ENCODE measurements around the gene MTHFR.
A peak's percentile ranks its signal among the peaks of the same experiment; 100 is the strongest.

MTHFR gene

DNA sequence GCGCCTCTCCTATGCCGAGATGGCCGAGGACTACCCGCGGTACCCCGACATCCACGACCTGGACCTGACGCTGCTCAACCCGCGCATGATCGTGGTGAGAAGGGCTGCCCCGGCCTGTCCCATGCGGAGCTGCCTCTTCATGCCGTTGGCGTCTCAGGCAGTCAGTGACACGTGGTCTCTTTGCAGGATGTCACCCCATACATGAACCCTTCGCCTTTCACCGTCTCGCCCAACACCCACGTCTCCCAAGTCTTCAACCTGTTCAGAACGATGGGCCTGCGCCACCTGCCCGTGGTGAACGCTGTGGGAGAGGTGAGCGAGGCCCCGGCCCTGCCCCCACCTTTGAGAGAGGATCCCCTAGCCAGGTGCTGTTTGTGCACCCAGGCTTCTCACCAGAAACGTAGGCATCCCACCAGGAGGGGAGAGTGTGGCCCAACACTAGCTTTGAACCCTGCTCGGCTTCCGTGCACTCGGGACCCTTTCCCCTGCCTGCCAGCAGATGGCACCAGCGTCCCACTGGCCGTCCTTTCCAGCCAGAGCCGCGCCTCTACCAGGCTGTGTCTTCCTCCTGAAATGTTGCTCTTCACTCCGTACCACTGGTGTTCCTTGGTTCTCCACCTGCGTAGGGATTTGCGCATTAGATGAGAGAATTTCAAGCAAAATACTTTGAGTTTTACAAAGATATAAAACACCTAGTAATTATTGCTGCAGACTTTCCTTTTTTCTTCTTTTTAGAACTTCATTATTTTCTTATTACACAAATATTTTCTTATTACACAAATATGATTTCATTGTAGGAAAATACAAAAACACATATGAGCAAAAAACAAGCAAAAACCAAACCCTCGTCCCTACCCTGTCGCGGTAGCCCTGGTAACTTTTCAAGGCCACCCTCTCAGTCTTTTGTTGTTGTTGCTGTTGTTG lies 32.8 kb upstream of the MTHFR start:
- no peaks in the 10 kb centered on the region for H3K9me3 ChIP-seq
- H3K4me1 ChIP-seq: no peaks in the 10 kb centered on the region
- H3K36me3 ChIP-seq (replicated peaks): peaks cover 61% of the 10 kb centered on the region
- H3K27me3 ChIP-seq (ENCODE audit: low read depth): no peaks in the 10 kb centered on the region
- H3K4me3 ChIP-seq: no peak overlapping the region
- in situ Hi-C loops (cut with MboI; ENCODE audit: low sequenced_read_pairs): no loop called here
- peak; percentile 61 to 79 for DNase-seq (ENCODE audit: low spot score in 2 of 2)

DNA sequence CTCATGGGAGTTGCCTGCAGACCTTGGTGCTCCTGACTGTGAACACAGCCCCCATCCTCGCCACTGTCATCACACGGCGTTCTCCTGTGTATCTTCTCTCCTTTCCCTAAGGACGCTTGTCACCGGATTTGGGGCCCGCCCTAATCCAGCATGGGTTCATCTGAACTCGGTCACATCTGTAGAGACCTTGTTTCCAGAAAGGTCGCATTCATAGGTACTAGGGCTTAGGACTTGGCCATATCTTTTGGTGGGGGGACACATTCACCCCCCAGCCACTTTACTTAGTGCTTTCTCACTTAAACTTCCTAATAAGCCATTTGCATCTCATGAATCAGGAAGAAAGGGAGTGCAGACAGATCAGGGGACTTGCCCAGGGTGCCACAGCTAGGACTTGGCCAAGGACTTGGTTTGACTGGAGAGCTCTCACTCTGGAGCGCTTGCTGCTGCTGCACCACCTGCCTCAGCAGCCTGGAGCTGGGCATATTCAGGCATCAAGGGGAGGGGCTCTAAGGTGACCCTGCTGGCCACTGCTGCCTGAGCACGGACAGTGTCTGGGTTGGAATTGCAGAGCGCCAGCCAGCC lies 32.1 kb upstream of the MTHFR start:
- Histone ChIP-seq H3K4me1 (no peaks in the 10 kb centered on the region), H3K27me3 (ENCODE audit: low read depth) (no peaks in the 10 kb centered on the region), H3K36me3 (replicated peaks) (peaks cover 62% of the 10 kb centered on the region), H3K4me3 (no peak overlapping the region), H3K9me3 (no peaks in the 10 kb centered on the region)
- in situ Hi-C loops (cut with MboI; ENCODE audit: low sequenced_read_pairs): no loop called here
- DNase-seq (ENCODE audit: low spot score in 2 of 2): no peak

- Histone ChIP-seq H3K36me3 (replicated peaks) (peaks cover 67% of the 10 kb centered on the region), H3K4me1 (no peaks in the 10 kb centered on the region), H3K9me3 (no peaks in the 10 kb centered on the region), H3K4me3 (no peak overlapping the region), H3K27me3 (ENCODE audit: low read depth) (no peaks in the 10 kb centered on the region)
- in situ Hi-C loops (cut with MboI; ENCODE audit: low sequenced_read_pairs): no loop called here
- no peak for DNase-seq (ENCODE audit: low spot score in 2 of 2)
Observed at GRCh38 chr1:11836955-11837766, 31.4 kb upstream of the MTHFR start.

- peaks cover 68% of the 10 kb centered on the region for H3K36me3 ChIP-seq (replicated peaks)
- no peaks in the 10 kb centered on the region for H3K9me3 ChIP-seq
- H3K4me3 ChIP-seq: no peak overlapping the region
- in situ Hi-C loops (cut with MboI; ENCODE audit: low sequenced_read_pairs): no loop called here
- no peaks in the 10 kb centered on the region for H3K4me1 ChIP-seq
- no peaks in the 10 kb centered on the region for H3K27me3 ChIP-seq (ENCODE audit: low read depth)
- no peak for DNase-seq (ENCODE audit: low spot score in 2 of 2)
Observed at GRCh38 chr1:11835441-11836225, 29.9 kb upstream of the MTHFR start.

GRCh38 chr1:11833900-11834299 lies 28.1 kb upstream of the MTHFR start:
- Histone ChIP-seq H3K36me3 (replicated peaks) (peaks cover 69% of the 10 kb centered on the region), H3K4me3 (no peak overlapping the region), H3K4me1 (no peaks in the 10 kb centered on the region), H3K27me3 (ENCODE audit: low read depth) (no peaks in the 10 kb centered on the region), H3K9me3 (no peaks in the 10 kb centered on the region)
- in situ Hi-C loops (cut with MboI; ENCODE audit: low sequenced_read_pairs): no loop called here
- no peak for DNase-seq (ENCODE audit: low spot score in 2 of 2)

DNA sequence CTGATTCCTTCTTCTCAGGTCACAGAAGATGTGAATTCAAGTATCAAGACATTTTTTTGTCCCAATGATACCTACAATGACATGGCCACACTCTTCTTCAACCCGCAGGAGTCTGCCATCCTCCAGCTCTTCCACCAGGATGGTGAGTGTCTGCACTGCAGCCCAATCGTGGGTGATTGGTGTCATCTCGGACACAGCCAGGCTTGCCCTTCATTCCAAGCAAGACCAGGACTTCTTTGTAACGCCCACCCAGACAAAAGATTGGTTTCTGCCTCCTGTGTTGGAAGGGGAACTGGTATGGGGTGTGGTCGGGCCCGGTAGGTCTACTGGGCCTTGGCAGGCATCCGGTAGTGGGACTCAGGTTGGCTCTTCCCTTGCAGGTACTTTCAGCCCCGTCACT lies 27.7 kb upstream of the MTHFR start:
- Histone ChIP-seq H3K27me3 (ENCODE audit: low read depth) (no peaks in the 10 kb centered on the region), H3K4me1 (no peaks in the 10 kb centered on the region), H3K36me3 (replicated peaks) (peaks cover 68% of the 10 kb centered on the region), H3K4me3 (no peak overlapping the region), H3K9me3 (no peaks in the 10 kb centered on the region)
- no peak for DNase-seq (ENCODE audit: low spot score in 2 of 2)
- in situ Hi-C loops (cut with MboI; ENCODE audit: low sequenced_read_pairs): no loop called here

GRCh38 chr1:11831945-11832725 lies 26.4 kb upstream of the MTHFR start:
- Histone ChIP-seq H3K36me3 (replicated peaks) (peaks cover 59% of the 10 kb centered on the region), H3K4me1 (no peaks in the 10 kb centered on the region), H3K9me3 (no peaks in the 10 kb centered on the region), H3K27me3 (ENCODE audit: low read depth) (no peaks in the 10 kb centered on the region), H3K4me3 (no peak overlapping the region)
- in situ Hi-C loops (cut with MboI; ENCODE audit: low sequenced_read_pairs): no loop called here
- no peak for DNase-seq (ENCODE audit: low spot score in 2 of 2)

- H3K36me3 ChIP-seq (replicated peaks): peaks cover 47% of the 10 kb centered on the region
- H3K27me3 ChIP-seq (ENCODE audit: low read depth): no peaks in the 10 kb centered on the region
Observed at GRCh38 chr1:11828511-11828910, 22.7 kb upstream of the MTHFR start.

DNA sequence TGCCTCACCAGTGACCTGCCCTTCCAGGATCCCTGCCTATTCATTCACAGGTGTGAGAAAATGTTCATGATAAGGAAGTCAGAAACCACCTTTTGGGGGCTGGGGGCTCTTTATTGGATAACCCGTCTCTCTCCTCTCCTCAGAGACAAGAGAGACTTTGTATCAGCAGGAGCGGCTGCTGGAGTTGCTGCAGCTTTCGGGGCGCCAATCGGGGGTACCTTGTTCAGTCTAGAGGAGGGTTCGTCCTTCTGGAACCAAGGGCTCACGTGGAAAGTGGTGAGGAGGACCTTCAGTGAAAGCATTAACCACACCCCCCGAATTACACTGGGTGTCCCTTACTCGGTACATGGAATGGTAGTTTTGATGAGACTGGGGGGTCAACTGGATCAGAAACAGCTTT lies 21.2 kb upstream of the MTHFR start:
- Histone ChIP-seq H3K4me1 (no peaks in the 10 kb centered on the region), H3K9me3 (no peaks in the 10 kb centered on the region), H3K4me3 (no peak overlapping the region), H3K27me3 (ENCODE audit: low read depth) (no peaks in the 10 kb centered on the region), H3K36me3 (replicated peaks) (peaks cover 39% of the 10 kb centered on the region)
- in situ Hi-C loops (cut with MboI; ENCODE audit: low sequenced_read_pairs): no loop called here
- DNase-seq (ENCODE audit: low spot score in 2 of 2): no peak

More at GRCh38 chr1:11828511-11828910, 22.7 kb upstream of the MTHFR start:
- Histone ChIP-seq H3K4me1 (no peaks in the 10 kb centered on the region), H3K9me3 (no peaks in the 10 kb centered on the region), H3K4me3 (no peak overlapping the region)
- in situ Hi-C loops (cut with MboI; ENCODE audit: low sequenced_read_pairs): no loop called here
- no peak for DNase-seq (ENCODE audit: low spot score in 2 of 2)

DNA sequence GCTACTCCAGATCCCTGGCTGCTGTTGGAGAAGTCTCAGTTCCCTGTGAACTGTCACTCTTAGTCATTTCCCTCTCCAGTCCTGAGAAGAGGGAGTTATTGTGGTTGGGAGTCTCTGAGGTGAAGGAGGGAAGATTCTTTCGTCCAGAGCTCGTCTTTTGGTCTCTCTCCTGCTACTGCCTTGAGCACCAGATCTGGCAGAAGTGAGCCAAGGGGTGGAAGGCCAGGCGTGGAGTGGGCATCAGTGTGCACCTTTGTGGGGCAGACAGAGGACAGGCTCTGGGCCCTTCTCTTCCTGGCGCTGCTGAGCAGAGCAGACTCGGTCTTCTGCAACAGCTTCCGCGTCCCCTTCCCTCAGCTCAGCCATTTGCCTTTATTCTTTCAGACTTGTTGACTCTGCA lies 19.4 kb upstream of the MTHFR start:
- DNase-seq (ENCODE audit: low spot score in 2 of 2): no peak
- Histone ChIP-seq H3K4me1 (no peaks in the 10 kb centered on the region), H3K9me3 (no peaks in the 10 kb centered on the region), H3K27me3 (ENCODE audit: low read depth) (no peaks in the 10 kb centered on the region), H3K4me3 (no peak overlapping the region), H3K36me3 (replicated peaks) (peaks cover 33% of the 10 kb centered on the region)
- in situ Hi-C loops (cut with MboI; ENCODE audit: low sequenced_read_pairs): no loop called here

- no peak overlapping the region for H3K4me3 ChIP-seq
- in situ Hi-C loops (cut with MboI; ENCODE audit: low sequenced_read_pairs): no loop called here
- no peaks in the 10 kb centered on the region for H3K4me1 ChIP-seq
- peaks cover 36% of the 10 kb centered on the region for H3K36me3 ChIP-seq (replicated peaks)
- H3K9me3 ChIP-seq: no peaks in the 10 kb centered on the region
- no peaks in the 10 kb centered on the region for H3K27me3 ChIP-seq (ENCODE audit: low read depth)
- DNase-seq (ENCODE audit: low spot score in 2 of 2): no peak
Observed at GRCh38 chr1:11823366-11824137, 17.8 kb upstream of the MTHFR start.

- Histone ChIP-seq H3K4me1 (no peaks in the 10 kb centered on the region), H3K36me3 (replicated peaks) (peaks cover 43% of the 10 kb centered on the region)
Observed at GRCh38 chr1:11822091-11822490, 16.3 kb upstream of the MTHFR start.

More at GRCh38 chr1:11822091-11822490, 16.3 kb upstream of the MTHFR start:
- in situ Hi-C loops (cut with MboI; ENCODE audit: low sequenced_read_pairs): no loop called here
- no peaks in the 10 kb centered on the region for H3K27me3 ChIP-seq (ENCODE audit: low read depth)
- no peak for DNase-seq (ENCODE audit: low spot score in 2 of 2)
- H3K4me3 ChIP-seq: no peak overlapping the region
- H3K9me3 ChIP-seq: no peaks in the 10 kb centered on the region

Measured in HAP-1 (cell line).